HepG2 (cell line): ENCODE results near the gene DOK5. TPM values are rescaled to one million over a fixed set of nuclear protein-coding genes. Genes with fewer than 3 reads are reported as not detected.

Source experiments
- ATAC-seq: fragments of 200-7000 bp; cut with Tn5 transposase; 3 replicates; pipeline ENCODE4 v1.9.1; 2020; ENCODE audit warnings: mild to moderate bottlenecking, moderate library complexity
- BruUV-seq: library from RNA; stranded (reverse); fragments of 400-500 nt; replicated peaks from 2 replicates; lab custom pipeline; 2021; lab: Mats Ljungman, UMichigan
- CTCF ChIA-PET: fragments of 300-600 bp; formaldehyde crosslinking; extraction: SDS; loops from one replicate; lab custom pipeline; 2021; ENCODE audit warnings: low total read pairs, inconsistent platforms, low intra/inter-chr PET ratio; lab: Yijun Ruan, JAX
- POLR2A ChIA-PET: fragments of 350-600 bp; sonication (Branson Sonifier 250); formaldehyde crosslinking; loops from one replicate; lab custom pipeline; 2020; ENCODE audit warnings: antibody characterized with exemption, inconsistent platforms; lab: Yijun Ruan, JAX
- DNase-seq: peaks from one replicate; pipeline ENCODE4 v3.0.0-alpha.2; 2015; ENCODE audit warnings: low spot score
- FAIRE-seq: peaks from 3 replicates; lab custom pipeline; 2011; peaks lifted over from hg19 to GRCh38; lab: Jason Lieb, UNC
- H2AFZ ChIP-seq: one replicate; pipeline ENCODE4 v1.6.1; 2011; ENCODE audit warnings: low read length, inconsistent platforms
- H3K27ac ChIP-seq: fragments of 300-600 bp; 3 replicates; pipeline ENCODE4 v1.8.0; 2011; ENCODE audit warnings: mixed run types, mild to moderate bottlenecking, mixed read lengths, low read length, inconsistent platforms; ENCODE audit not compliant: insufficient read depth; ENCODE audit errors: extremely low read length
- H3K27me3 ChIP-seq, 2 experiments: fragments of 200-600 bp in 1 of 2; 2 replicates in 1 of 2; 3 replicates in 1 of 2; pipeline versions ENCODE4 v1.6.0 to v1.8.0; 2011; ENCODE audit warnings: low read length in 2 of 2, mild to moderate bottlenecking in 2 of 2, moderate library complexity in 2 of 2, inconsistent platforms in 1 of 2; ENCODE audit not compliant: insufficient read depth in 2 of 2, control insufficient read depth in 1 of 2
- H3K36me3 ChIP-seq, 2 experiments: fragments of 200-600 bp in 1 of 2; replicated peaks in 1 of 2; 2 replicates in 1 of 2; 3 replicates in 1 of 2; pipeline versions ENCODE4 v1.5.1 to v1.8.0; 2011; ENCODE audit warnings: low read length in 2 of 2, inconsistent platforms in 1 of 2; ENCODE audit not compliant: insufficient read depth in 2 of 2, control insufficient read depth in 1 of 2
- H3K4me1 ChIP-seq: 2 replicates; pipeline ENCODE4 v1.5.1; 2012; ENCODE audit warnings: low read length, inconsistent platforms; ENCODE audit not compliant: insufficient read depth
- H3K4me2 ChIP-seq: 2 replicates; pipeline ENCODE4 v1.6.0; 2011; ENCODE audit warnings: low read depth, low read length, inconsistent platforms
- H3K4me3 ChIP-seq, 3 experiments: fragments of 200-600 bp in 1 of 3; sonication (generic), shearing (Covaris generic) in 1 of 3; replicated peaks in 1 of 3; 2 replicates each; pipeline ENCODE4 v1.5.1; 2011 to 2016; ENCODE audit warnings: low read length in 3 of 3, inconsistent platforms in 2 of 3, low read depth in 2 of 3, mild to moderate bottlenecking in 2 of 3, control low read depth in 1 of 3, mixed read lengths in 1 of 3; ENCODE audit not compliant: insufficient read depth in 1 of 3
- H3K79me2 ChIP-seq: one replicate; pipeline ENCODE4 v1.6.1; 2011; ENCODE audit warnings: low read length, inconsistent platforms; ENCODE audit not compliant: insufficient read depth
- H3K9ac ChIP-seq: 2 replicates; pipeline ENCODE4 v1.6.0; 2011; ENCODE audit warnings: mild to moderate bottlenecking, low read depth, low read length, inconsistent platforms; ENCODE audit not compliant: insufficient read depth
- H3K9me3 ChIP-seq: 2 replicates; pipeline ENCODE4 v1.5.1; 2012; ENCODE audit warnings: mild to moderate bottlenecking, low read length
- H4K20me1 ChIP-seq: 2 replicates; pipeline ENCODE4 v1.6.0; 2011; ENCODE audit warnings: inconsistent platforms, mild to moderate bottlenecking, low read length, moderate library complexity; ENCODE audit not compliant: insufficient read depth
- CENPT ChIP-seq: sonication (generic); formaldehyde crosslinking; IDR thresholded peaks from 2 replicates; pipeline ENCODE4 v1.8.0; 2022; ENCODE audit warnings: low read depth, mild to moderate bottlenecking, moderate library complexity, missing genetic modification reagents
- CENPX ChIP-seq: sonication (generic); formaldehyde crosslinking; IDR thresholded peaks from 2 replicates; pipeline ENCODE4 v1.9.0; 2021; ENCODE audit warnings: mild to moderate bottlenecking, missing genetic modification reagents, moderate library complexity
- DR1 ChIP-seq: sonication (generic); formaldehyde crosslinking; IDR thresholded peaks from 2 replicates; pipeline ENCODE4 v1.8.0; 2021; ENCODE audit warnings: mild to moderate bottlenecking, missing genetic modification reagents, inconsistent platforms
- RFX5 ChIP-seq: IDR thresholded peaks from 2 replicates; pipeline ENCODE4 v1.6.1; 2011; ENCODE audit warnings: low read depth, low read length, improper control_type of control experiment
- ZBTB21 ChIP-seq: sonication (generic); formaldehyde crosslinking; IDR thresholded peaks from 2 replicates; pipeline ENCODE4 v1.4.0; 2020; ENCODE audit warnings: missing genetic modification reagents
- ZNF180 ChIP-seq: sonication (generic); formaldehyde crosslinking; IDR thresholded peaks from 2 replicates; pipeline ENCODE4 v1.4.0; 2020; ENCODE audit warnings: low read depth, missing genetic modification reagents, borderline replicate concordance
- ZNF484 ChIP-seq: sonication (generic); formaldehyde crosslinking; IDR thresholded peaks from 2 replicates; pipeline ENCODE4 v1.5.1; 2020; ENCODE audit warnings: mild to moderate bottlenecking, low read depth, missing genetic modification reagents, borderline replicate concordance
- ZNF790 ChIP-seq: sonication (generic); formaldehyde crosslinking; IDR thresholded peaks from 2 replicates; pipeline ENCODE4 v1.8.0; 2022; ENCODE audit warnings: missing genetic modification reagents, mild to moderate bottlenecking, borderline replicate concordance
- ZNF883 ChIP-seq: sonication (generic); formaldehyde crosslinking; IDR thresholded peaks from 2 replicates; pipeline ENCODE4 v1.5.1; 2020; ENCODE audit warnings: mild to moderate bottlenecking, missing genetic modification reagents; ENCODE audit errors: not compliant biosample characterization
- WGBS: methylation state at CpG from one replicate; pipeline ENCODE4 v1.1.6; 2017; ENCODE audit warnings: low lambda C conversion rate; 5-methylcytosine and 5-hydroxymethylcytosine counted together
- in situ Hi-C: cut with HindIII; loops from 2 replicates; pipeline ENCODE4 v1.10.0; 2017; ENCODE audit warnings: low pct_unique_long_range_greater_than_20kb; ENCODE audit not compliant: extremely low pct_ligation_motif_present
- intact Hi-C: fragments of 100-400 bp; cut with micrococcal nuclease; formaldehyde crosslinking; loops from one replicate; pipeline ENCODE4 v1.10.0; 2022; ENCODE audit not compliant: unreplicated experiment
- polyA plus RNA-seq, 8 experiments: library from polyadenylated mRNA; depleted of rRNA in 3 of 8; stranded (reverse) in 7 of 8; unstranded in 1 of 8; fragments of >200 nt; fragmentation: Illumina TruSeq in 4 of 8; extraction: Trizol in 4 of 8; gene quantifications; 2 replicates each; pipeline versions ENCODE4 v1.2.1 to v1.2.3, GENCODE V29; 2011 to 2016; ENCODE audit warnings: low read depth in 4 of 8, missing spikeins in 1 of 8, mixed read lengths in 1 of 8; ENCODE audit not compliant: insufficient read depth in 1 of 8
- total RNA-seq, 5 experiments: library from RNA; depleted of rRNA; stranded (reverse); fragments of >200 nt; fragmentation: Illumina TruSeq; extraction: Trizol; gene quantifications; 2 replicates each; pipeline ENCODE4 v1.2.3, GENCODE V29; 2016; ENCODE audit warnings: low read depth in 1 of 5

The DOK5 gene
- total and polyA plus RNA-seq, 2 of the 13 experiments (the other 11 are each of a cell fraction or from before 2014, with no cell fraction given), result not detected

DNA sequence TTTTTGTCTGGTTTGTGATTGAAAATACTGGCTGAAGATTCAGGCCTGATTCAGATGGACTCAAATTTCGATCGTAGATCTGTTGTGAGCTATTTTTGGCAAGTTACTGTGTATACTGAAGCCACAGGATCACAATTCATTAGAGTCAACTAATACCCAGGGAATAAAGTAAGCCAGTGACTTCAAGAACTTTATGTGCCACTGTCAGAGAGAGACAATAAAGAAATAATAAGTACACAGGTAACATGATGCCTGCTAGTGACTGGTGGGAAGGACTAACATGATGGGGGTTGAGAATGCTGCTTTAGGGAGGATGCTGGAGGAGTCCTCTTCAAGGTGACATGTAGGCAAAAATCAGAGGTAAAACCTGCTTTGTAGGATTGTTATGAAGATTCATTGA is 215.9 kb downstream of the DOK5 start:
- ChIA-PET CTCF (no interaction called here), POLR2A (no interaction called here)
- intact Hi-C loops (no loop called here), in situ Hi-C loops (no loop called here)
- no peak for FAIRE-seq
- Histone ChIP-seq H3K79me2 (no peaks in the 10 kb centered on the region), H3K27me3 (no peaks in the 10 kb centered on the region; a peak in 1 of 5 replicates), H3K4me1 (no peaks in the 10 kb centered on the region), H4K20me1 (no peaks in the 10 kb centered on the region), H3K27ac (no peak overlapping the region), H3K9me3 (no peaks in the 10 kb centered on the region), H3K4me3 (no peak overlapping the region), H2AFZ (no peak overlapping the region), H3K9ac (no peak overlapping the region), H3K36me3 (no peaks in the 10 kb centered on the region), H3K4me2 (no peak overlapping the region)
- TF ChIP-seq RFX5, result no peak
- TF ChIP-seq DR1 (CRISPR knock-in tag), result no peak
- TF ChIP-seq ZNF484 (CRISPR knock-in tag), result no peak
- no peak for TF ChIP-seq ZNF883 (CRISPR knock-in tag)
- TF ChIP-seq CENPX (CRISPR knock-in tag), result no peak
- TF ChIP-seq ZNF790 (CRISPR knock-in tag), result no peak
- no peak for TF ChIP-seq ZBTB21
- no peak for TF ChIP-seq CENPT (CRISPR knock-in tag)
- no peak for ATAC-seq
- DNase-seq, result no peak
- WGBS, result 3% methylated on average over 2 of the region's 2 CpGs
- BruUV-seq, result no TSS peak

DNA sequence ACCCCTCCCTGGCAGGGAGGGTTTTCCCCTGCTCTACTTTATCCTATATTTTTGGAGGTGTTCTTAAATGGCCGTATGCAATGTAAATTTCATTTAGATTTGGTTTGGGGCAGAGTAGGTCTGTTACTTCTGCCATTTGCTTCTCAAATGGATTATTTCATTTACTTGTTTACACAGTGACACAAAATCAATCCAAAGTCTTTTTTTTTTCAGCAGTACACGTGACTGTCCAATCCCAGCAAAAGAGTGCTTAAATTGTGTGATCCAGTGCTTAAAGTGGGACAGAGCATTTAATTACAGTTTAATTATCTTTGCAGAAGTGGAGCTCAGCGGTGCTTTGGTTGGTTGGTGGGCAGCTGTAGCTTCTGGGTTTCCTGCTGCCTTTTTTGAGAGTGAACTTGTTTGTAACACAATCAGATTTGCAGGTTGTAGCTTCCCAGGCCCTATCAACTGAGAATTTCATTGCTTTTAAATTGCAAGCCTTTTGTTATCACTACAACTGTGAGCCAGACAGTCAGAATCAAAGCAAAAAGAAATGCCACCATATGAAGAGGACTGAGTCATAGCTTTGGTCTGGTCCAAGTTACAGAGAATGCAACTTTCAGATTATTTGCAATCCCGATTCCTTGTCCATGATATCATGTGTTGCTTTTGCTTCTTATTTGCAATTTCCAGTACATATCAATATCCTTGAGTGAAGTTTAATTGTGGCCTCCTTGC is 216.9 kb downstream of the DOK5 start:
- in situ Hi-C loops, result no loop called here
- H3K9ac ChIP-seq, result no peak overlapping the region
- no peak for ATAC-seq
- 4% methylated on average over 4 of the region's 4 CpGs for WGBS
- ChIA-PET CTCF (no interaction called here), POLR2A (no interaction called here)
- no peak overlapping the region for H3K27ac ChIP-seq
- no TSS peak for BruUV-seq
- no peaks in the 10 kb centered on the region for H3K4me1 ChIP-seq
- no peaks in the 10 kb centered on the region for H3K36me3 ChIP-seq
- no peaks in the 10 kb centered on the region for H4K20me1 ChIP-seq
- intact Hi-C loops, result no loop called here
- H2AFZ ChIP-seq, result no peak overlapping the region
- H3K4me2 ChIP-seq, result no peak overlapping the region
- no peak for DNase-seq
- FAIRE-seq, result no peak
- H3K79me2 ChIP-seq, result no peaks in the 10 kb centered on the region
- no peak overlapping the region for H3K4me3 ChIP-seq
- no peak for TF ChIP-seq ZNF180 (CRISPR knock-in tag)
- no peaks in the 10 kb centered on the region; a peak in 1 of 5 replicates for H3K27me3 ChIP-seq
- no peaks in the 10 kb centered on the region for H3K9me3 ChIP-seq
